Measurements from ENCODE around the gene TBC1D3B. TPM values are rescaled to one million over a fixed set of nuclear protein-coding genes. Genes with fewer than 3 reads are reported as not detected.
"Not testable (repeated sequence)": the region's sequence is repeated elsewhere in the genome, so short reads cannot be mapped to it uniquely, and the experiment has no call there.

TBC1D3B gene
- total RNA-seq, 1 experiment from 2014 or later = 11.3 TPM

GRCh38 chr17:36194147-36194831, 17.9 kb upstream of the TBC1D3B start:
- H3K4me3 ChIP-seq (replicated peaks in 1 of 2; ENCODE audit: low read depth in 1 of 2, low read length in 2 of 2); H3K9me3 ChIP-seq (ENCODE audit: control insufficient read depth in 1 of 2, insufficient read depth in 1 of 2, low read depth in 1 of 2, low read length in 2 of 2); H3K27ac ChIP-seq (ENCODE audit: low read depth, low read length); H3K4me1 ChIP-seq (ENCODE audit: control insufficient read depth in 1 of 2, insufficient read depth in 2 of 2, low read length in 2 of 2); H2AFZ ChIP-seq (ENCODE audit: low read depth, low read length, poor library complexity, severe bottlenecking); BruUV-seq (replicated peaks); intact Hi-C loops (cut with micrococcal nuclease); H3K79me2 ChIP-seq (ENCODE audit: insufficient read depth, low read length); H3K36me3 ChIP-seq (ENCODE audit: control insufficient read depth in 1 of 2, insufficient read depth in 2 of 2, low read length in 2 of 2); DNase-seq (ENCODE audit: low read depth, low spot score); H3K4me2 ChIP-seq (ENCODE audit: low read length); H3K9ac ChIP-seq (ENCODE audit: low read length); H4K20me1 ChIP-seq (ENCODE audit: insufficient read depth); ATAC-seq; H3K9me2 ChIP-seq (ENCODE audit: insufficient read depth); RAD21 ChIA-PET (ENCODE audit: low non-redundant PET in 1 of 2, low total read pairs in 2 of 2, uncharacterized antibody in 2 of 2, unreplicated experiment in 2 of 2); H3K27me3 ChIP-seq (ENCODE audit: insufficient read depth, low read length): not testable (repeated sequence)
- CTCF ChIA-PET = interaction anchor here (1.0 kb wide), 1 partner anchor 289 kb away, joined by 3 read pairs; no protein-coding TSS in a partner anchor
- POLR2A ChIA-PET = interaction anchor here (2.7 kb wide), 1 partner anchor 11 kb away, joined by 12 read pairs; no protein-coding TSS in a partner anchor

DNA sequence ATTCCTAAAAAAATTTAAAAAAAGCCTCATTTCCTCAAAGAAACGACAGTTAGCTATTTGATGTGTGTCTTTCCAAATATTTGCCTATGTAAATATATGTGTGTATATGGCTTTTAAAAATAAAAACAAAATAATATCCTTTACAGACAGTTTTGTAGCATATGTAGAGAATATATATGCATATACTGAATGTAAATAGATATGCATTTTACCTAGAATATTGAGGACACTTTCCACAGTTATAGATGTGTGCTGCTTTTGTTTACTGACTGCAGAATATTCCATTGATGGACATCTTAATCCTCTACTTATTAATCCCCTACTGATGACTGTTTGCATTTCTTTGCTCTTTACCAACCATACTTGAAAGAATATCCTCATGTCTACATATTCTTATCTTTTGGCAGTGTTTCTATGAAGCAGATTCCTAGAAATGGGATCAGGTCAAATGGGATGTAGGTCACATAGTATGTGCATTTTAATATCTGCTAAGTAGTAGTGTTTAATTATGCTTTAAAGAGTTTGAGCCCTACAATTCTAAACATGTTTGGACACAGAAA, 16.9 kb upstream of the TBC1D3B start:
- ChIA-PET CTCF (interaction anchor here (1.0 to 1.3 kb wide), 4 partner anchors 44 to 341 kb away, joined by 3 to 4 read pairs (median 3); partner anchors contain the start of genes MYO19 and PIGW), POLR2A (interaction anchor here (2.7 kb wide), 1 partner anchor 10 kb away, joined by 12 read pairs; no protein-coding TSS in a partner anchor), RAD21 (ENCODE audit: low non-redundant PET in 1 of 2, low total read pairs in 2 of 2, uncharacterized antibody in 2 of 2, unreplicated experiment in 2 of 2) (interaction anchor here in 1 of 2 experiments (0.6 kb wide), 1 partner anchor 10 kb away, joined by 8 read pairs; no protein-coding TSS in a partner anchor)
- no peaks in the 10 kb centered on the region for H3K9me3 ChIP-seq (ENCODE audit: control insufficient read depth in 1 of 2, insufficient read depth in 1 of 2, low read depth in 1 of 2, low read length in 2 of 2)
- H3K4me1 ChIP-seq (ENCODE audit: control insufficient read depth in 1 of 2, insufficient read depth in 2 of 2, low read length in 2 of 2) = peaks cover 6 to 7% of the 10 kb centered on the region in 2 experiments; a peak in 3 of 4 replicates
- no peaks in the 10 kb centered on the region for H4K20me1 ChIP-seq (ENCODE audit: insufficient read depth)
- H3K36me3 ChIP-seq (ENCODE audit: control insufficient read depth in 1 of 2, insufficient read depth in 2 of 2, low read length in 2 of 2) = no peaks in the 10 kb centered on the region
- intact Hi-C loops (cut with micrococcal nuclease) = no loop called here
- no peak for DNase-seq (ENCODE audit: low read depth, low spot score)
- H3K27me3 ChIP-seq (ENCODE audit: insufficient read depth, low read length) = 0 out of 2 replicates have a peak, but pooled peaks cover 6% of the 10 kb centered on the region
- no peak overlapping the region for H3K4me3 ChIP-seq (replicated peaks in 1 of 2; ENCODE audit: low read depth in 1 of 2, low read length in 2 of 2)
- H3K4me2 ChIP-seq (ENCODE audit: low read length) = no peak overlapping the region
- H3K9me2 ChIP-seq (ENCODE audit: insufficient read depth) = no peaks in the 10 kb centered on the region
- H2AFZ ChIP-seq (ENCODE audit: low read depth, low read length, poor library complexity, severe bottlenecking) = no peak overlapping the region
- no peak for ATAC-seq
- no peak overlapping the region for H3K27ac ChIP-seq (ENCODE audit: low read depth, low read length)
- no peaks in the 10 kb centered on the region for H3K79me2 ChIP-seq (ENCODE audit: insufficient read depth, low read length)
- no peak overlapping the region for H3K9ac ChIP-seq (ENCODE audit: low read length)
- no TSS peak for BruUV-seq (replicated peaks)
- TF ChIP-seq, protein P1, sequence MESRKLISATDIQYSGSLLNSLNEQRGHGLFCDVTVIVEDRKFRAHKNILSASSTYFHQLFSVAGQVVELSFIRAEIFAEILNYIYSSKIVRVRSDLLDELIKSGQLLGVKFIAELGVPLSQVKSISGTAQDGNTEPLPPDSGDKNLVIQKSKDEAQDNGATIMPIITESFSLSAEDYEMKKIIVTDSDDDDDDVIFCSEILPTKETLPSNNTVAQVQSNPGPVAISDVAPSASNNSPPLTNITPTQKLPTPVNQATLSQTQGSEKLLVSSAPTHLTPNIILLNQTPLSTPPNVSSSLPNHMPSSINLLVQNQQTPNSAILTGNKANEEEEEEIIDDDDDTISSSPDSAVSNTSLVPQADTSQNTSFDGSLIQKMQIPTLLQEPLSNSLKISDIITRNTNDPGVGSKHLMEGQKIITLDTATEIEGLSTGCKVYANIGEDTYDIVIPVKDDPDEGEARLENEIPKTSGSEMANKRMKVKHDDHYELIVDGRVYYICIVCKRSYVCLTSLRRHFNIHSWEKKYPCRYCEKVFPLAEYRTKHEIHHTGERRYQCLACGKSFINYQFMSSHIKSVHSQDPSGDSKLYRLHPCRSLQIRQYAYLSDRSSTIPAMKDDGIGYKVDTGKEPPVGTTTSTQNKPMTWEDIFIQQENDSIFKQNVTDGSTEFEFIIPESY (IDR thresholded peaks at IDR 0.05; ENCODE audit: extremely low read depth, insufficient replicate concordance, low read length) = no peak
- TF ChIP-seq TCF7L2 (IDR thresholded peaks at IDR 0.05; ENCODE audit: borderline replicate concordance, extremely low read depth, insufficient read depth, insufficient read length) (no peak), ELF1 (IDR thresholded peaks at IDR 0.05; ENCODE audit: borderline replicate concordance, low read depth) (no peak), FOSL1 (IDR thresholded peaks at IDR 0.05; ENCODE audit: low read depth) (no peak), POLR2A (IDR thresholded peaks at IDR 0.05; ENCODE audit: borderline replicate concordance, extremely low read depth, insufficient read depth, insufficient read length) (no peak), SP1 (IDR thresholded peaks at IDR 0.05; ENCODE audit: low read depth) (no peak), ATF3 (IDR thresholded peaks at IDR 0.05) (no peak), MAX (IDR thresholded peaks at IDR 0.05) (no peak), EGR1 (IDR thresholded peaks at IDR 0.05; ENCODE audit: low read depth) (no peak), ZNF274 (IDR thresholded peaks at IDR 0.05; ENCODE audit: low read depth, low read length) (no peak), JUND (IDR thresholded peaks at IDR 0.05) (no peak), EZH2 (IDR thresholded peaks at IDR 0.05) (no peak), CTCF (IDR thresholded peaks at IDR 0.05 in 2 of 3, conservative IDR thresholded peaks at IDR 0.05 in 1 of 3; ENCODE audit: borderline replicate concordance in 1 of 3, insufficient read depth in 1 of 3, low read depth in 2 of 3, low read length in 2 of 3) (no peak), RAD21 (IDR thresholded peaks at IDR 0.05; ENCODE audit: low read depth) (no peak), EZH2phosphoT487 (IDR thresholded peaks at IDR 0.05; ENCODE audit: borderline replicate concordance) (no peak)
